ENCODE results near the gene DOK7. TPM values are rescaled to one million over a fixed set of nuclear protein-coding genes. Genes with fewer than 3 reads are reported as not detected.

DOK7 gene
- total RNA-seq, 4 donors from 2014 or later: not detected

GRCh38 chr4:3502941-3503936 lies 40.1 kb downstream of the DOK7 start:
- TF ChIP-seq, protein P1, sequence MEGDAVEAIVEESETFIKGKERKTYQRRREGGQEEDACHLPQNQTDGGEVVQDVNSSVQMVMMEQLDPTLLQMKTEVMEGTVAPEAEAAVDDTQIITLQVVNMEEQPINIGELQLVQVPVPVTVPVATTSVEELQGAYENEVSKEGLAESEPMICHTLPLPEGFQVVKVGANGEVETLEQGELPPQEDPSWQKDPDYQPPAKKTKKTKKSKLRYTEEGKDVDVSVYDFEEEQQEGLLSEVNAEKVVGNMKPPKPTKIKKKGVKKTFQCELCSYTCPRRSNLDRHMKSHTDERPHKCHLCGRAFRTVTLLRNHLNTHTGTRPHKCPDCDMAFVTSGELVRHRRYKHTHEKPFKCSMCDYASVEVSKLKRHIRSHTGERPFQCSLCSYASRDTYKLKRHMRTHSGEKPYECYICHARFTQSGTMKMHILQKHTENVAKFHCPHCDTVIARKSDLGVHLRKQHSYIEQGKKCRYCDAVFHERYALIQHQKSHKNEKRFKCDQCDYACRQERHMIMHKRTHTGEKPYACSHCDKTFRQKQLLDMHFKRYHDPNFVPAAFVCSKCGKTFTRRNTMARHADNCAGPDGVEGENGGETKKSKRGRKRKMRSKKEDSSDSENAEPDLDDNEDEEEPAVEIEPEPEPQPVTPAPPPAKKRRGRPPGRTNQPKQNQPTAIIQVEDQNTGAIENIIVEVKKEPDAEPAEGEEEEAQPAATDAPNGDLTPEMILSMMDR (IDR thresholded peaks at IDR 0.05; ENCODE audit: low read depth): no peak

DNA sequence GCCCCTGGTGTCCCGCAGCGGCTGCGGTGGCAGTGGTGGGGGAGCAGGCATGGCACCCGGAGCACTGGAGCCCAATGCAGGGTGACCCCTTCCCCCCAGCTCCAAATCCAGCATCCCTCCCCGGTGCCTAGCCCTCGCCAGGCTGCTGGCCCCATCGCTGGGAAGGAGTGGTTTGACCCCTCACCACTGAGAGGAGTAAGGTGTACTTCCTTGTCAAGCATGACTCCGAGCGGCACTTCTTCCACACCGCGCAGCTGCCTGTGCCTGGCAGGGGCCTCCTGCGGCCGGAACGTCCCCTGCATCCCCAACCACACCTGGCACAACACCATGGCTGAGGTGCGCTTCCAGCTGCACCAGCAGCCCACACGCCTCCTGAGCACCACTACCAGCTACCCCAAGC lies 42.1 kb downstream of the DOK7 start:
- TF ChIP-seq, protein P1 (IDR thresholded peaks at IDR 0.05; ENCODE audit: low read depth): no peak

- TF ChIP-seq, protein P1 (IDR thresholded peaks at IDR 0.05; ENCODE audit: low read depth): no peak
Measured at GRCh38 chr4:3508542-3508941, 45.4 kb downstream of the DOK7 start.

- TF ChIP-seq, protein P1 (IDR thresholded peaks at IDR 0.05; ENCODE audit: low read depth): no peak
Measured at GRCh38 chr4:3510481-3510880, 47.4 kb downstream of the DOK7 start.

DNA sequence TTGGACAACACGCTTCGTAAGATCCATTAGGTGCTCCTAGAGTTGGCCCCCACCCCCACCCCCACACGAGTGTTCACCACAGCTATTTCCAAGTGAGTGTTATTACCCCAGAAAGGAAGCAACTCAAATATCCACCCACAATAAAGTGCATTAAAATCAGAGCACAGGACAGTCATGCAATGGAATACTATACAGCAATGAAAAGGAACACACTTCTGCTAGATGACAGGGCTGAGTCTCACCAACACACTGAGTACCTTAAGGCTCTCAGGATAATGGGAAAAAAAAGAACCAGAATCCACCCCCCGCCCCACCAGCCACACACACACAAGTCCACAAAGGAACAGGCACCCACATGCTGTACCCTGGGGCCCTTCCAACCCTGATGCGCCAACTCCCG lies 48.1 kb downstream of the DOK7 start:
- TF ChIP-seq, protein P1 (IDR thresholded peaks at IDR 0.05; ENCODE audit: low read depth): no peak

- TF ChIP-seq, protein P1 (IDR thresholded peaks at IDR 0.05; ENCODE audit: low read depth): no peak
Measured at GRCh38 chr4:3512279-3512678, 49.2 kb downstream of the DOK7 start.

DNA sequence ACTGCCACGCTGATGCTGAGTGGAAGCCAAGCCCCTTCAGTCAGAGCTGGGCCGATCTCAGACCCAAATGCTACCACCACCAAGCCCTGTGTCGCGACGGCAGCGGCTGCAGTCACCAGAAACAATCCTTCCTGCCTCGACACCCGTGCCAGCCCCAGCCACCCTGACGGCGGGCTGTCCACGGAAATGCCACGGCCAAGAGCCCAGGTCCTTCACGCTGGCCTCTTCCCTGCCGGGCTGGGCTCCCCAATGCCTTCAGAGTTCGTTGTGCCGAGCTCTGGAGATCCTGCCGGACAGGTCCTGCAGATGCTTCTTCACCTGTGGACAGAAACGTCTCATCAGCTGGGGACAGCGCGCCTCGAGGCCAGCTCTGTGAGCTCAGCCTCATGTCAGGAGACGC lies 49.6 kb downstream of the DOK7 start:
- TF ChIP-seq, protein P1 (IDR thresholded peaks at IDR 0.05; ENCODE audit: low read depth): no peak
